ENCODE measurements around the gene GSTM3.
"Not testable (repeated sequence)": the region's sequence is repeated elsewhere in the genome, so short reads cannot be mapped to it uniquely, and the experiment has no call there.

GSTM3 gene

GRCh38 chr1:109726007-109726406 is 14.8 kb downstream of the GSTM3 start:
- no peak for DNase-seq (ENCODE audit: low read depth)

DNA sequence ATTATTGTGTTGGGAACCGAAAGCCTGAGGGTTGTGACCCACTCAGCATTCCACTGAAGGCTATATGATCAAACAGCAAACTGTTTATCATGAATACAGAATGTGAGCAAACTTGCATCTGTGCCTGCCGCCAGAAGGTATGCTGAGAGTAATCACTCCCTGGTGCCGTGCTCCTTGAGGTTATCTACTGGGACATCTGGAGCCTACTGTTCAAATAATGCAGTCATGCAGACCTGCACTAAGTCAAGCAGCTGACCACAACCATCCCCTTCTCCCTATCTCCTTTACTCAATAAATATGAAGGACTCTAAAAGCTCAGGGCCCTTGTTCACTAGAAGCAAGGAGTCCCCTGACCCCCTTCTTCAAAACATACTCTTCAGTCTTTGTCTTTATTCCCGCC is 15.3 kb downstream of the GSTM3 start:
- DNase-seq (ENCODE audit: low read depth) = no peak

GRCh38 chr1:109724933-109725332 is 15.9 kb downstream of the GSTM3 start:
- DNase-seq (ENCODE audit: low read depth) = no peak

DNA sequence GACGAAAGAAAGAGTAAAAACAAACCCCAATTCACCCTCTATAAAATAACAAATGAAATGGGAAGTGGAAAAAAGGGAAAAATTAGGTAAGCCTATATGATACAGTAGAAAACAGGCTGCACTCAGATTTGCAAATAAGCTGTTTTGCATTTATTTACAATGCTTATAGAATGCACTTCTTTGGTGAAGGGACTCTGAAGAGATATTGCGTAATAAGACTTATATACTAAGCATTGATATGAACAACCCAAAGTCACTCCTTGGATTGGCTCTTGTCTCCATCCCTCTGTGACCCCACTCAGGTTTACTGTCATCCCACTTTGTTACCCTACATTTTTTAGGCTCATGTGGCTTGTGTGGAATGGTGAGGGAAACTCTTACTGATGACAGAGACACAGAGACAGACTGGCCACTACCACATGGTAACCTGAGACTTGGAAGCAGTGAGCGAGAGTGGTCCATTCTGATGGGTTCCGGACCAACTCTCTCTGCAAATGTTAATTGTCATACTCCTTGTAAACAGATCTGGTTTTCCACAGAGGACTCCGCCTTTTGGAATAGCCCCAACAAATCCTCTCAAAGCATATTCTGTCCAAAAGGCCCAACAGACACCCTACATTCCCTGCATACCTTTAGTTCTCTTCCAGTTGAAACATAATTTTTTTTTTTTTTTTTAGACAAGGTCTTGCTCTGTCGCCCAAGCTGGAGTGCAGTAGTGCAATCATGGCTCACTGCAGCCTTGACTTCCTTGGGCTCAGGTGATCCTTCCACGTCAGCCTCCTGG is 17.7 kb downstream of the GSTM3 start:
- DNase-seq (ENCODE audit: low read depth) = no peak

GRCh38 chr1:109721971-109722370 is 18.9 kb downstream of the GSTM3 start:
- DNase-seq (ENCODE audit: low read depth) = no peak

DNA sequence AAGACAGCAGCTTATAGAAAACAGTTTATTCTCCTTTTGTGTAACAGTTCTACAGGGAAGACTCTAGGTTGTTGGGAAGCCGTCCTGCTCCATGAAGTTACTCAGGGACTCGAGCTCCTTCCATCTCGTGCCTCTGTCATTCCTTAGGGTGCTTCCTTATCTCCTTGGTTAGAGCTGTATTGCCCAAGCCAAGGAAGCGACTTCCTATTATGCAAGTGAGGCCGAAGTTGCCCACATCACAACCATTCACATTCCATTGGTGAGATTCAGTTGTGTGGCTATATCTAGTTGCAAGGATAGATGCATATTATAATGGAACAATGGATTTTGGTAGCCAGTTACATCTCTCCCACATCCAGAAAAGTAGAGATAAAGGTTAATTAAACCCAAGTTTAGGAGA is 19.8 kb downstream of the GSTM3 start:
- DNase-seq (ENCODE audit: low read depth) = no peak

DNA sequence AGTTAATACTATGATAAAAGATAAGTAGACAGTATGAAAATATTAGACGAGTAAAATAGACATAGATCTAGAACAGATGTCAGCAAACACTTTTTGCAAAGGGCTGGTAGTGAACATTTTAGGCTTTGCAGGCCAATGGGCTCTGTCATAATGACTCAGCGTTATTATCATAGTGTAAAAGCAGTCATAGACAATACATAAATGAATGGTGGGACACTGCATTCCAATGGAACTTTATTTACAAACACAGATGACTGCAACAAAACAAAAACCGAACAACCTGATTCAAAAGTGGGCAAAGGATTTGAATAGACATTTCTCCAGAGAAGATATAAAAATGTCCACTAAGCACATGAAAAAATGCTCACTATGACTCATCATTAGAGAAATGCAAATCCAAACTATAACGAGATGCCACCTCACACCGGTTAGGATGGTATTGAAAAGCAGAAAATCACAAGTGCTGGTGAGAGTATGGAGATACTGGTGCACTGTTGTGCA is 21.5 kb downstream of the GSTM3 start:
- peak; percentile 33 for DNase-seq (ENCODE audit: low read depth)

DNA sequence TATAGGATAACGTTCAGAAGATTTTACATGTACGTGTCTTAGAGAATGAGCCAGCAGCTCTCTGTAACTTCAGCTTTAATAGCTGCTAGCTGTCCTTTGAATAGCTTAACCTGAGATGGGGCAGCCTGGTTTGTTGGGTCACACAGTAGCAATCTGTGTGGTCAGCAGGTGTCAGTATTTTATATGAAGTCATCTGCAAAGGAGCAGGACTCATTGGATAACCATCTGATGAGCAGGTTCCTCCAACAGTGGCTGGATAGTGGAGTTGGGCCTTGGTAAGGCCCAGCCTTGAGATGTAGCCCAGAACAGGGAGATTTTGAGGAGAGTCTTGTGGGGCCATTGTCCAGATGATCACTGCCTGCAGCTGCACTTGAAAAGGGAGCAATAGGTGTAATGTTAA is 22.3 kb downstream of the GSTM3 start:
- DNase-seq (ENCODE audit: low read depth) = no peak

DNA sequence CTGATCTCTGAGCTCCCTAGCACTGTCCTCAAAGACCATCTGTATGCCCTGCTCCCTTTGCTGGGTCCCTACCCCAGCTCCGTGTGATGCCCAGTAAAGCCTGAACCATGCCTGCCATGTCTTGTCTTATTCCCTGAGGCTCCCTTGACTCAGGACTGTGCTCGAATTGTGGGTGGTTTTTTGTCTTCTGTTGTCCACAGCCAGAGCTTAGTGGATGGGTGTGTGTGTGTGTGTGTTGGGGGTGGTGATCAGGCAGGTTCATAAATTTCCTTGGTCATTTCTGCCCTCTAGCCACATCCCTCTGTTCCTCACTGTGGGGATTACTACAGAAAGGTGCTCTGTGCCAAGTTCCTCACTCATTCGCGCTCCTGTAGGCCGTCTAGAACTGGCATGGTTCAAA is 23.1 kb downstream of the GSTM3 start:
- no peak for DNase-seq (ENCODE audit: low read depth)

DNA sequence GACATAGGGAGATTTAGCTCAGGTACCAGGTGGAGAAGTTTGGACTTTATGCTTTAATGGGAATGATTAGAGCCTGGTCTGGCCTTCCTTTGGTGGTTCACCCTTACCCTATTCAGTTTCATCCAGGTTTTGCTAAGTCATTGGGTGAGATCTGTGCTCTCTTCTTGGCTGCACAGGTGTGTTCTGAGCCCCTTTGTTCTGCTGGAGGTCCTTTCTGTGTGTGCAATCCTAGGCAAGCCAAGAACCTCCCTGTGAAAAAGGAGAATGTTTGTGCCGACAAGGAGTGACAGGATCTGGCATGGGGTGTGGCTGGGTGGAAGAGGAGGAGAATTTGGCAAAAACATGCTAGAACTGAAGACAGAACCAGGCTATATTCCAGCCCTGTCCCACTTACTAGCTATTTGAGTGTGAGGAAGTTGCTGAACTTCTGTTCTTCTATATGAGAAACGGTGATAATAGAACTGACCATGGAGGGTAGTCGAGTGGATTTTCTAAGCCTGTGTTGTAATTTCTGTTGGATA is 24.2 kb downstream of the GSTM3 start:
- DNase-seq (ENCODE audit: low read depth) = no peak

DNA sequence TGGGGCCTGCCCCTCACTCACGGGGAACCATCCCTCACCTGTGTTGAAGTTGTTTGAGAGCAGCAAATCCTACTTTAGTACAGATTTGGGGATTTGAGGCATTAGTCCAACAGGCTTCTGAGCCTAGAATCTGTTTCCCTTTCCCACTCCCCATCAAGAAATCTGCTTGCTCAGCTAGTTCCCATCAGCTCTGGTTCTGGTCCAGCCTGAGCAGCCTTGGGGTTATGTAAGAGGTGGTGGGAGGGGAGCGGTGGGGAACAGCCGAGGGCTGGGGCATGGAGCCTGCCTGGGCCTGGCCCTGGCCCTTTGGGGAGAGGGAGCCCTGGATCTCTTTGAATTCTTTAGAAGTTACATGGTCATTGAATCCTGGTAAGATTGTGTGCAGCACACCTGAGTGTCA is 24.7 kb downstream of the GSTM3 start:
- DNase-seq (ENCODE audit: low read depth) = no peak

DNA sequence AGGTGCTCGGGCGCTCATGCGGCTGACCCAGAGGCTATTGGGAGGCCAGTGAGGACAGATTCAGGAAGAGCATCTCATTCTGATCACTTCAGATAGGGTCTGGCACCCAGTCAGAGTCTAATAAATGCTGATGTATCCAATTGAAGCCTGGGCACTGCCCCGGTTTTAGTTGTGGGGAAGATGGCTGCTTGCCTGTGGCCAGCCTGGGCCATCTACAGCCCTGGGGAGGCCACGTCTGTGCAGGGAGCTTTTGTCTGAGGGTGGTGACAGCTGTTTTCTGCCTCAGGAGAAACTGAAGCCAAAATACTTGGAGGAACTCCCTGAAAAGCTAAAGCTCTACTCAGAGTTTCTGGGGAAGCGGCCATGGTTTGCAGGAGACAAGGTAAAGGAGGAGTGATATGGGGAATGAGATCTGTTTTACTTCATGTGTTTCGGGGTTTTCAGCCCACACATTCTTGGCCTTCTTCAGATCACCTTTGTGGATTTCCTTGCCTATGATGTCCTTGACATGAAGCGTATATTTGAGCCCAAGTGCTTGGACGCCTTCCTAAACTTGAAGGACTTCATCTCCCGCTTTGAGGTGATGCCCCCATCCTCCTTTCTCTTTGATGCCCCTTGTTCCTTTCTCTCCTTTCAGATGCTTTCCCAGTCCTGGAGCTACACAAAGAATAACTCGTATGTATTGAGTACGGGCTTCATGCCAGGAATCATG is 26.0 kb downstream of the GSTM3 start:
- DNase-seq (ENCODE audit: low read depth) = no peak

DNA sequence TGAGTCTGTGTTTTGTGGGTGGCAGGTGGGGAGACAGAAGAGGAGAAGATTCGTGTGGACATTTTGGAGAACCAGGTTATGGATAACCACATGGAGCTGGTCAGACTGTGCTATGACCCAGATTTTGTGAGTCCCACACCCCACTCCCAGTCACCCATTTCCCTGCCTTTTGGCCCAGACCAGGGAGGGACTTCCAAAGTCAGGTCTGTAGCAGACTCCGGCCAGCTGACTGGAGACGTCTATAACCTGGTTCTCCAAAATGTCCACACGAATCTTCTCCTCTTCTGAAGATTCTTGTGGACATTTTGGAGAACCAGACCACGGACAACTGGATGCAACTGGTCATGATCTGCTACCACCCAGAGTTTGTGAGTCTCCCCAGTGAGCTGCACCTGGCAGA is 27.2 kb downstream of the GSTM3 start:
- DNase-seq (ENCODE audit: low read depth) = no peak

DNA sequence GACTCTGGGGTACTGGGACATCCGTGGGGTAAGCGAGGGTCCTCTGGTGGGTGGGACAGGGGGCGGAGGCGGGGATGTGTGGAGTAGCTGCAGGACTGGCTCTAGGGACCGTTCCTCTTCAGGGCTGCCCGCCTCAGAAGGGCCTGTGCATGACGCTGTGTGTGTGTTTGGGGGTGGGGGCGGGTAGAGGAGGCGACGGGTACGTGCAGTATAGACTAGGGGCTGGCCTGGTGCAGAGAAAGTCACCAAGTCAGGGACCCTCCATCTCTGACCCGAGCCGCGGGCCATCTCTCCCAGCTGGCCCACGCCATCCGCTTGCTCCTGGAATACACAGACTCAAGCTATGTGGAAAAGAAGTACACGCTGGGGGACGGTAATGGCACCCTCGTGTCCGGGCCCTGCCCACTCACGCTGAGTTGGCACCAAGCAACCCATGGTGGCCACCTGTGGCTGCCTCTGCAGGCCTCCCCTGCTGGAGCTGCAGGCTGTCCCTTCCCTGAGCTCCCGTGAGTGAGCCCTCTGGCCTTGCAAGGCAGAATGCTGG is 28.4 kb downstream of the GSTM3 start:
- no peak for DNase-seq (ENCODE audit: low read depth)

DNA sequence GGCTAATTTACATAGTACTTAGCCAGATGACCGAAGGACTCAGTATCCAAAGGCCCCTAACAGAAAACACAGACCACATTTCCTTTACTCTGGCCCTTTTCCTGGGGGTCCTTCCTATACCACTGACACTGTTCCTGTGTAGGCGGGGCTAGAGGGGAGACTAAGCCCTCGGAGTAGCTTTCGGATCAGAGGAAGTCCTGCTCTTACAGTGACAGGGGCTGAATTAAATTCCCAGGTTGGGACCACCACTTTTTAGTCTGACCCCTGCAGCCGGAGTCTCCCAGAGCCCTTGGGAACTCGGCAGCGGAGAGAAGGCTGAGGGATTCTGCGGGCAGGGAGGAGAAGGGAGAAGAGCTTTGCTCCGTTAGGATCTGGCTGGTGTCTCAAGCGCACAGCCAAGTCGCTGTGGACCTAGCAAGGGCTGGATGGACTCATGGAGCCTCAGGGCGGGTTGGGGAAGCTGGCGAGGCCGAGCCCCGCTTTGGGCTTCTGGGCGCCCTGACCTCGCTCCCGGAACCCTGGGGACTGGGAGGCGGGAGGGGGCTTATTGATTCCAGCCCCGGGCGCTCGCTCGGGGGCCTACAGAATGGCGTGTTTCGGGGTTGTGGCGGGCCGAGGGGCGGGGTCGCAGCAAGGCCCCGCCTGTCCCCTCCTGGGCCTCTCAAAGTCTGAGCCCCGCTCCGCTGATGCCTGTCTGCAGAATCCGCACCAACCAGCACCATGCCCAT is 29.1 kb downstream of the GSTM3 start, which contains the start of gene GSTM5:
Gene GSTM5, plus strand, starts transcription at position 659 of the 728 bp plus-strand sequence. Its CDS starts 62 bp downstream, at position 721.
- DNase-seq (ENCODE audit: low read depth) = not testable (repeated sequence)

DNA sequence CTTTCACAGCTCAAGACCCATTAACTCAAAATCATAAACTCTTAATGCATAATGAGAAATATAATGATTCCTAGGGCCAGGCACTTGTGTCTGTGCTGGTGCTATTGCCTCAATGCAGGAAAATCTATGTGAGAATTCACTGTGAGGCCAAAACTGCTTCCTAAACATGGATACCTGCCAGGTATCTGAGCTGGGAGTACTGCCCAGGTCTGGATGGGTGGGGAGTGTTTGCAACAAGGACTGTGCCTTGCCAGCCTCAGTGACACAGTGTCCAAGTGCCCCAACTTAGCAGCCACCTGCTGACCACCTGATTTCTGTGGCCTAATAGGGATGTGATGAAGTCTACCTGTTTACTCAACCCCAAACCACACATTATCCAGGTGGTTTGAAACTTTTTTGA is 31.0 kb downstream of the GSTM3 start:
- not testable (repeated sequence) for DNase-seq (ENCODE audit: low read depth)

- DNase-seq (ENCODE audit: low read depth) = not testable (repeated sequence)
These were observed 31.9 kb downstream of the GSTM3 start for GRCh38 chr1:109708949-109709348.

GRCh38 chr1:109705411-109705810 is 35.4 kb downstream of the GSTM3 start:
- no peak for DNase-seq (ENCODE audit: low read depth)

DNA sequence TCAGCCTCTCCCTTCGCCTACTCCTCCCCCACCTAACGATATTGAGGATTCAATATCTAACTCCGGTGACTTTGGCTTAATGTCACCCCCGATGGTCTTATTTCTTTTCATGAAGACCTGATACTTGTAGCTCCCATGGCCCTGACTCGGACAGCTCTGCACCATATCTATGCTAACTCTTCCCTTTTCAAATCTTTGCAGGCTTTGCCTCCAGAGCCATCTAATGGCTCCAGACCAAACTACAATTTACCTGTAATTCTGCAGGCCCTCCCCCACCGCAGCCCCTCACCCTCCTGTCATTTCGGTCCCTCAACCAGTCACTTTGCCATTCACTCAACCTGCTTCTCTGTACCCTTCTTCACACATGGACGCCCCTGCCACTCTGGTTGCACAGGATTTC is 36.7 kb downstream of the GSTM3 start:
- DNase-seq (ENCODE audit: low read depth) = no peak

DNA sequence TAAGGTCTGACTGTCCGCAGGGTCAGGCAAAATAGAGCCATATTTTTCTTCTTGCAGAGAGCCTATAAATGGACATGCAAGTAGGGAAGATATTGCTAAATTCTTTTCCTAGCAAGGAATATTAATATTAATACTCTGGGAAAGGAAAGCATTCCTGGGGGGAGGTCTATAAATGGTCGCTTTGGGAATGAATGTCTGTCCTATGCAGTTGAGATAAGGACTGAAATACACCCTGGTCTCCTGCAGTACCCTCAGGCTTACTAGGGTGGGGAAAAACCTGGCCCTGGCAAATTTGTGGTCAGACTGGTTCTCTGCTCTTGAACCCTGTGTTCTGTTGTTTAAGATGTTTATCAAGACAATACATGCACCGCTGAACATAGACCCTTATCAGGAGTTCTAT is 37.9 kb downstream of the GSTM3 start:
- not testable (repeated sequence) for DNase-seq (ENCODE audit: low read depth)

DNA sequence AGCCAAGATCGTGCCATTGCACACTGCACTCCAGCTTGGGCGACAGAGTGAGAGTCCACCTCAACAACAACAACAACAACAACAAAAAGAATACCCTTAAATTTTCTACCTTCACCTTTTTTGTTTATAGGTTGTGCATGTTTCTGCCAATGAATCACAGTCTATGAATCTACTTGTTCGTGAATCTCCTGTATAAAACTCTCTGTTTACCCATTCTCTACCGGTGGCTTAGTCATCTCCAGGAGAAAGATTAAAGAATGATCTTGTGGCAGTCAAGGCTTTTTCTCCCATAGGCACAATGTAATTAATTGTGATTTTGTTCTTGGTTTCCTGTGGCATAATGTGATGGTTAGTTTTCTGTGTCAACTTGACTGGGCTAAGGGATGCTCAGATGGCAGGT is 43.0 kb downstream of the GSTM3 start:
- not testable (repeated sequence) for DNase-seq (ENCODE audit: low read depth)

DNA sequence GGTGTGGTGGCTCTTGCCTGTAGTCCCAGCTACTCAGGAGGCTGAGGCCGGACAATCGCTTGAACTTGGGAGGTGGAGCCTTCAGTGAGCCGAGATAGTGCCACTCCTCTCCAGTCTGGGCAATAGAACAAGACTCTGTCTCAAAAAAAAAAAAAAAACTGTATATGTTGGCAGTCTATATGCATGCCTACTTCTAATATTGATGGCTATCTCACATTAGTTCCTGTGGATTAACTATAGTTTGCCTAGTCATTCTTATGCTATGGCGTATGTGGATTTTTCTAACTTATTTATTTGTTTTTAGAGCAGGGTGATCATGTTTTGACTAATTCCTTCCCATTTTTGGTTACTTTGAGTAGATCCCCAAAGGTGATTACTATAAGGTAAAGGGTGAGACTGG is 43.8 kb downstream of the GSTM3 start:
- DNase-seq (ENCODE audit: low read depth) = no peak

Measured in GM04504 (cell line).